NCI-H2171 (cell line): ENCODE data around the gene AHNAK2.

Experiments used
- DNase-seq: peaks from one replicate; lab custom pipeline; 2025; lab: John Stamatoyannopoulos, UW

AHNAK2 gene

GRCh38 chr14:104973385-104974145, 4.6 kb downstream of the AHNAK2 start:
- no peak for DNase-seq

- no peak for DNase-seq
These were observed 5.1 kb downstream of the AHNAK2 start for GRCh38 chr14:104973135-104973384.

- DNase-seq = peak; percentile 66
These were observed 5.7 kb downstream of the AHNAK2 start for GRCh38 chr14:104972301-104973134.

- DNase-seq = no peak
These were observed 6.5 kb downstream of the AHNAK2 start for GRCh38 chr14:104971447-104972240.

- no peak for DNase-seq
These were observed 7.7 kb downstream of the AHNAK2 start for GRCh38 chr14:104970231-104971068.

- DNase-seq = no peak
These were observed 8.4 kb downstream of the AHNAK2 start for GRCh38 chr14:104969741-104970230.

- peak; percentile 45 for DNase-seq
These were observed 9.4 kb downstream of the AHNAK2 start for GRCh38 chr14:104968541-104969401.

GRCh38 chr14:104968153-104968527, 10.0 kb downstream of the AHNAK2 start:
- no peak for DNase-seq

- no peak for DNase-seq
These were observed 10.6 kb downstream of the AHNAK2 start for GRCh38 chr14:104967386-104968152.

- no peak for DNase-seq
These were observed 11.2 kb downstream of the AHNAK2 start for GRCh38 chr14:104966981-104967385.

GRCh38 chr14:104966261-104966865, 11.8 kb downstream of the AHNAK2 start:
- no peak for DNase-seq

GRCh38 chr14:104965561-104966231, 12.5 kb downstream of the AHNAK2 start:
- DNase-seq = no peak

- DNase-seq = no peak
These were observed 13.6 kb downstream of the AHNAK2 start for GRCh38 chr14:104964546-104964945.

- DNase-seq = no peak
These were observed 20.7 kb downstream of the AHNAK2 start for GRCh38 chr14:104957146-104958113.

GRCh38 chr14:104956290-104956890, 21.8 kb downstream of the AHNAK2 start:
- no peak for DNase-seq

- no peak for DNase-seq
These were observed 22.8 kb downstream of the AHNAK2 start for GRCh38 chr14:104955396-104955770.

GRCh38 chr14:104954746-104955395, 23.3 kb downstream of the AHNAK2 start:
- DNase-seq = no peak
